ENCODE measurements around the gene DCDC1. TPM values are rescaled to one million over a fixed set of nuclear protein-coding genes. Genes with fewer than 3 reads are reported as not detected.

The DCDC1 gene
- total RNA-seq, 2 experiments from 2014 or later, result 0.13 TPM; not detected in 1

DNA sequence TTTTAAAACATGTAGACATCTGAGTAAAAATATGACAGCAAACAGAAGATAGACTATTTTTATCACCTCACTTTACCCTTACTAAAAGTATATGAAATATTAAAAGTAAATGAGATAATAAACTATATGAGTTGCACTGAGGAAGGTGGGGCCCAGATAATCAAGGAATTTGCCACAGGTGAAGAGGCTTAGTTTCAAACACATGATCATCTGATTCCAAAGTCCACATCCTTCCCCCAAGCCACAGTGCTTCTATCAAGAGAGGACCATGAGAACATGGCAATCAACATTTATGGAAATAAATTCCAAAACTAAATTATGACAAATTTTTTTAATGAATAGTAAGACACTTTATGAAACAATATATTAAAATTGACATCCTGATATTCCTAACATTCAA lies 384.0 kb downstream of the DCDC1 start:
- no TSS peak for BruUV-seq (replicated peaks)
- ChIA-PET CTCF (ENCODE audit: unreplicated experiment) (no interaction called here), POLR2A (no interaction called here)
- Histone ChIP-seq H3K79me2 (ENCODE audit: insufficient read depth, low read depth, low read length) (no peaks in the 10 kb centered on the region), H3K9me2 (ENCODE audit: insufficient read depth, low read length) (no peaks in the 10 kb centered on the region), H2AFZ (ENCODE audit: low read length) (no peak overlapping the region), H3K4me1 (ENCODE audit: insufficient read depth, low read length, poor library complexity, severe bottlenecking) (no peaks in the 10 kb centered on the region), H3K4me3 (ENCODE audit: low read depth, low read length, poor library complexity, severe bottlenecking) (no peak overlapping the region), H3K36me3 (ENCODE audit: insufficient read depth, low read length) (no peaks in the 10 kb centered on the region), H3K9me3 (ENCODE audit: low read length) (no peaks in the 10 kb centered on the region), H3K4me2 (ENCODE audit: low read length) (no peak overlapping the region), H3K27ac (ENCODE audit: low read depth, low read length, poor library complexity, severe bottlenecking) (no peak overlapping the region), H4K20me1 (ENCODE audit: insufficient read depth, low read length) (no peaks in the 10 kb centered on the region)
- no peak for DNase-seq (ENCODE audit: low spot score)
- intact Hi-C loops (cut with micrococcal nuclease; ENCODE audit: unreplicated experiment), result no loop called here
- TF ChIP-seq, protein P1, sequence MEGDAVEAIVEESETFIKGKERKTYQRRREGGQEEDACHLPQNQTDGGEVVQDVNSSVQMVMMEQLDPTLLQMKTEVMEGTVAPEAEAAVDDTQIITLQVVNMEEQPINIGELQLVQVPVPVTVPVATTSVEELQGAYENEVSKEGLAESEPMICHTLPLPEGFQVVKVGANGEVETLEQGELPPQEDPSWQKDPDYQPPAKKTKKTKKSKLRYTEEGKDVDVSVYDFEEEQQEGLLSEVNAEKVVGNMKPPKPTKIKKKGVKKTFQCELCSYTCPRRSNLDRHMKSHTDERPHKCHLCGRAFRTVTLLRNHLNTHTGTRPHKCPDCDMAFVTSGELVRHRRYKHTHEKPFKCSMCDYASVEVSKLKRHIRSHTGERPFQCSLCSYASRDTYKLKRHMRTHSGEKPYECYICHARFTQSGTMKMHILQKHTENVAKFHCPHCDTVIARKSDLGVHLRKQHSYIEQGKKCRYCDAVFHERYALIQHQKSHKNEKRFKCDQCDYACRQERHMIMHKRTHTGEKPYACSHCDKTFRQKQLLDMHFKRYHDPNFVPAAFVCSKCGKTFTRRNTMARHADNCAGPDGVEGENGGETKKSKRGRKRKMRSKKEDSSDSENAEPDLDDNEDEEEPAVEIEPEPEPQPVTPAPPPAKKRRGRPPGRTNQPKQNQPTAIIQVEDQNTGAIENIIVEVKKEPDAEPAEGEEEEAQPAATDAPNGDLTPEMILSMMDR (conservative IDR thresholded peaks at IDR 0.05; ENCODE audit: low read length), result no peak
- TF ChIP-seq EZH2phosphoT487 (IDR thresholded peaks at IDR 0.05; ENCODE audit: borderline replicate concordance, low read depth, low read length), result no peak

DNA sequence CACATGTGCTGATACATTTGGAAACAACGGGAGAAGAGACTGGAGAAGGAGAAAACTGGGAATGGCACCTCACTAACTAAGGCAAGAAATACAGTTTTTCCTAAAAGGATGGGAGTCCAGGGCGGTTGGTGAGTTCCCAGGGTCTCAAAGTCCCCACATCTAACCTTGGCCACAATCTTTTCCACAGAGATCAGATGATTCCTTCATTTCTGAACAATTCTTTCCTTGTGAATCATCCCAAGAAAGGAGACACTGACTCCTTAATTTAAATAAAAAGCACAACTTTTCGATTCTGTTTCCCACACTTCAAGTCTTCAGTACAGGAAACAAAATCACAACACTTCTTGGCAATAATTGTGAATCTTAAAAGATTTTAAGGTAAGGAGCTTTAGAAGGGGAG lies 384.7 kb downstream of the DCDC1 start:
- DNase-seq (ENCODE audit: low spot score), result no peak
- no peaks in the 10 kb centered on the region for H3K36me3 ChIP-seq (ENCODE audit: insufficient read depth, low read length)
- no peak overlapping the region for H2AFZ ChIP-seq (ENCODE audit: low read length)
- no peak overlapping the region for H3K4me3 ChIP-seq (ENCODE audit: low read depth, low read length, poor library complexity, severe bottlenecking)
- CTCF ChIA-PET (ENCODE audit: unreplicated experiment), result no interaction called here
- TF ChIP-seq EZH2phosphoT487 (IDR thresholded peaks at IDR 0.05; ENCODE audit: borderline replicate concordance, low read depth, low read length), result no peak
- TF ChIP-seq, protein P1 (conservative IDR thresholded peaks at IDR 0.05; ENCODE audit: low read length), result no peak
- H3K4me2 ChIP-seq (ENCODE audit: low read length), result no peak overlapping the region
- H3K9me3 ChIP-seq (ENCODE audit: low read length), result no peaks in the 10 kb centered on the region
- POLR2A ChIA-PET, result interaction anchor here (0.6 kb wide), 1 partner anchor 1940 kb away, joined by 3 read pairs; no protein-coding TSS in a partner anchor
- H3K27ac ChIP-seq (ENCODE audit: low read depth, low read length, poor library complexity, severe bottlenecking), result no peak overlapping the region
- no peaks in the 10 kb centered on the region for H3K9me2 ChIP-seq (ENCODE audit: insufficient read depth, low read length)
- no peaks in the 10 kb centered on the region for H4K20me1 ChIP-seq (ENCODE audit: insufficient read depth, low read length)
- no peaks in the 10 kb centered on the region for H3K79me2 ChIP-seq (ENCODE audit: insufficient read depth, low read depth, low read length)
- intact Hi-C loops (cut with micrococcal nuclease; ENCODE audit: unreplicated experiment), result no loop called here
- no peaks in the 10 kb centered on the region for H3K4me1 ChIP-seq (ENCODE audit: insufficient read depth, low read length, poor library complexity, severe bottlenecking)
- no TSS peak for BruUV-seq (replicated peaks)

DNA sequence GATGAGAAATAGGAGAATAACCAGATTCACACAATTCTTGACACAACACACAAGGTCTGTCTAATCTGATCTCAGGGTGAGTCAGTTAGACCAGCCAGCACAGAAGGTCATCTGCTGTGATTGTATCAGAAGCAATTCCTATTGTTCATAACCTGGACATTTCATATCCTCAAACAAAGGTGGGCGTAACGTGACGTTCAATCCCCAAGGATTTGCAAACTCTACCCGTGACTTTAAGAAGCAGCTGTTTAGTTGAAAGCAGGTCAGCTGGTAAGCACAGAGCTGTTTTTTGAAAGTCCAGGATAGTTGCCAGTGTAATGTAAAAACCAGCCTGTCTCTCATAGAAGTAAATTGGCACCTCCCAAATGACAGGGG lies 385.1 kb downstream of the DCDC1 start:
- intact Hi-C loops (cut with micrococcal nuclease; ENCODE audit: unreplicated experiment), result no loop called here
- Histone ChIP-seq H4K20me1 (ENCODE audit: insufficient read depth, low read length) (no peaks in the 10 kb centered on the region), H3K27ac (ENCODE audit: low read depth, low read length, poor library complexity, severe bottlenecking) (no peak overlapping the region), H2AFZ (ENCODE audit: low read length) (no peak overlapping the region), H3K4me2 (ENCODE audit: low read length) (no peak overlapping the region), H3K4me1 (ENCODE audit: insufficient read depth, low read length, poor library complexity, severe bottlenecking) (no peaks in the 10 kb centered on the region), H3K9me3 (ENCODE audit: low read length) (no peaks in the 10 kb centered on the region), H3K9me2 (ENCODE audit: insufficient read depth, low read length) (no peaks in the 10 kb centered on the region), H3K36me3 (ENCODE audit: insufficient read depth, low read length) (no peaks in the 10 kb centered on the region), H3K4me3 (ENCODE audit: low read depth, low read length, poor library complexity, severe bottlenecking) (no peak overlapping the region), H3K79me2 (ENCODE audit: insufficient read depth, low read depth, low read length) (no peaks in the 10 kb centered on the region)
- TF ChIP-seq EZH2phosphoT487 (IDR thresholded peaks at IDR 0.05; ENCODE audit: borderline replicate concordance, low read depth, low read length), result no peak
- TF ChIP-seq, protein P1 (conservative IDR thresholded peaks at IDR 0.05; ENCODE audit: low read length), result no peak
- BruUV-seq (replicated peaks), result no TSS peak
- POLR2A ChIA-PET, result interaction anchor here (0.6 kb wide), 1 partner anchor 1940 kb away, joined by 3 read pairs; no protein-coding TSS in a partner anchor
- CTCF ChIA-PET (ENCODE audit: unreplicated experiment), result no interaction called here
- no peak for DNase-seq (ENCODE audit: low spot score)
